OCI-LY7 (cell line): Measurements from ENCODE around the gene SCGN. TPM values are rescaled to one million over a fixed set of nuclear protein-coding genes. Genes with fewer than 3 reads are reported as not detected.

ENCODE experiments used
- BruUV-seq: library from RNA; stranded (reverse); fragments of 400-500 nt; replicated peaks from 2 replicates; lab custom pipeline; 2021; lab: Mats Ljungman, UMichigan
- CTCF ChIA-PET: fragments of 300-600 bp; sonication (Branson Sonifier 250); formaldehyde crosslinking; loops from one replicate; lab custom pipeline; 2022; ENCODE audit warnings: antibody characterized with exemption; ENCODE audit not compliant: unreplicated experiment; lab: Charles Lee
- POLR2A ChIA-PET: fragments of 300-600 bp; sonication (Branson Sonifier 250); formaldehyde crosslinking; loops from one replicate; lab custom pipeline; 2022; ENCODE audit warnings: antibody characterized with exemption; lab: Charles Lee
- DNase-seq: peaks from one replicate; pipeline ENCODE4 v3.0.0-alpha.2; 2015; ENCODE audit warnings: low spot score
- H2AFZ ChIP-seq: fragments of 200-600 bp; sonication (generic), shearing (Covaris generic); 2 replicates; pipeline ENCODE4 v1.6.1; 2014; ENCODE audit warnings: mild to moderate bottlenecking, antibody characterized with exemption, low read length, moderate library complexity
- H3K27ac ChIP-seq: fragments of 200-600 bp; sonication (generic); 2 replicates; pipeline ENCODE4 v1.5.1; 2014; ENCODE audit warnings: mixed run types, low read depth, mild to moderate bottlenecking, moderate library complexity, low read length, inconsistent platforms; ENCODE audit not compliant: poor library complexity, severe bottlenecking
- H3K36me3 ChIP-seq: fragments of 200-600 bp; sonication (generic); 2 replicates; pipeline ENCODE4 v1.6.1; 2014; ENCODE audit warnings: mild to moderate bottlenecking, antibody characterized with exemption, low read length, moderate library complexity, mixed read lengths; ENCODE audit not compliant: insufficient read depth
- H3K4me1 ChIP-seq: fragments of 200-600 bp; sonication (generic); 2 replicates; pipeline ENCODE4 v1.5.1; 2014; ENCODE audit warnings: mild to moderate bottlenecking, low read length; ENCODE audit not compliant: insufficient read depth, poor library complexity, severe bottlenecking
- H3K4me2 ChIP-seq: fragments of 200-600 bp; sonication (generic); 2 replicates; pipeline ENCODE4 v1.6.1; 2014; ENCODE audit warnings: mild to moderate bottlenecking, low read length
- H3K4me3 ChIP-seq: fragments of 200-600 bp; sonication (generic); 2 replicates; pipeline ENCODE4 v1.5.1; 2014; ENCODE audit warnings: mild to moderate bottlenecking, low read depth, low read length; ENCODE audit not compliant: poor library complexity, severe bottlenecking
- H3K79me2 ChIP-seq: fragments of 200-600 bp; sonication (generic); 2 replicates; pipeline ENCODE4 v1.6.1; 2016; ENCODE audit warnings: low read depth, mild to moderate bottlenecking, low read length, moderate library complexity, mixed read lengths; ENCODE audit not compliant: insufficient read depth
- H3K9me2 ChIP-seq: fragments of 200-600 bp; sonication (generic); 2 replicates; pipeline ENCODE4 v1.6.1; 2016; ENCODE audit warnings: mild to moderate bottlenecking, low read length, mixed read lengths; ENCODE audit not compliant: insufficient read depth
- H3K9me3 ChIP-seq: fragments of 200-600 bp; sonication (generic); 2 replicates; pipeline ENCODE4 v1.6.1; 2014; ENCODE audit warnings: mild to moderate bottlenecking, mixed run types, low read length, mixed read lengths
- H4K20me1 ChIP-seq: fragments of 200-600 bp; sonication (generic); 2 replicates; pipeline ENCODE4 v1.6.1; 2014; ENCODE audit warnings: mild to moderate bottlenecking, antibody characterized with exemption, low read length, moderate library complexity, mixed read lengths; ENCODE audit not compliant: insufficient read depth
- CTCF ChIP-seq: fragments of 200-600 bp; sonication (generic); conservative IDR thresholded peaks from 2 replicates; pipeline ENCODE4 v1.5.1; 2014; ENCODE audit warnings: mild to moderate bottlenecking, antibody characterized with exemption, low read length, moderate library complexity, mixed read lengths
- EZH2phosphoT487 ChIP-seq: fragments of 200-600 bp; sonication (generic); IDR thresholded peaks from 2 replicates; pipeline ENCODE4 v1.6.1; 2018; ENCODE audit warnings: low read depth, borderline replicate concordance, mild to moderate bottlenecking, mixed run types, antibody characterized with exemption, low read length, moderate library complexity, mixed read lengths
- intact Hi-C: fragments of 100-400 bp; cut with micrococcal nuclease; formaldehyde crosslinking; loops from one replicate; pipeline ENCODE4 v1.10.0; 2022; ENCODE audit not compliant: unreplicated experiment
- total RNA-seq, 2 experiments: library from RNA; depleted of rRNA in 1 of 2; stranded (reverse); fragments of >200 nt in 1 of 2; shearing (Covaris generic) in 1 of 2; gene quantifications; 2 replicates each; pipeline ENCODE4 v1.2.3, GENCODE V29; 2014 to 2022

The SCGN gene
- total RNA-seq, 2 experiments from 2014 or later: not detected

GRCh38 chr6:25670208-25670607 lies 18.2 kb downstream of the SCGN start:
- Histone ChIP-seq H3K4me1 (no peaks in the 10 kb centered on the region), H3K9me2 (no peaks in the 10 kb centered on the region), H3K27ac (no peak overlapping the region), H3K4me2 (no peak overlapping the region), H3K36me3 (no peaks in the 10 kb centered on the region), H4K20me1 (no peaks in the 10 kb centered on the region), H3K9me3 (no peaks in the 10 kb centered on the region), H3K4me3 (no peak overlapping the region), H3K79me2 (no peaks in the 10 kb centered on the region), H2AFZ (no peak overlapping the region)
- no peak for TF ChIP-seq EZH2phosphoT487
- no peak for TF ChIP-seq CTCF
- no TSS peak for BruUV-seq
- no peak for DNase-seq
- CTCF ChIA-PET: interaction anchor here (0.6 kb wide), 1 partner anchor 84 kb away, joined by 4 read pairs; the partner anchor contains the start of gene SLC17A4
- intact Hi-C loops: no loop called here
- POLR2A ChIA-PET: interaction anchor here (0.7 to 1.8 kb wide), 2 partner anchors 17 to 500 kb away, joined by 4 read pairs; no protein-coding TSS in a partner anchor

- DNase-seq: no peak
- Histone ChIP-seq H3K36me3 (no peaks in the 10 kb centered on the region), H3K4me3 (no peak overlapping the region), H2AFZ (no peak overlapping the region), H3K79me2 (no peaks in the 10 kb centered on the region), H3K27ac (no peak overlapping the region), H3K9me2 (no peaks in the 10 kb centered on the region), H4K20me1 (no peaks in the 10 kb centered on the region), H3K4me2 (no peak overlapping the region), H3K4me1 (no peaks in the 10 kb centered on the region), H3K9me3 (no peaks in the 10 kb centered on the region)
- CTCF ChIA-PET: interaction anchor here (0.6 kb wide), 1 partner anchor 83 kb away, joined by 4 read pairs; the partner anchor contains the start of gene SLC17A4
- BruUV-seq: no TSS peak
- TF ChIP-seq CTCF (no peak), EZH2phosphoT487 (no peak)
- POLR2A ChIA-PET: interaction anchor here (0.7 to 1.8 kb wide), 3 partner anchors 13 to 501 kb away, joined by 3 to 4 read pairs (median 4); no protein-coding TSS in a partner anchor
- intact Hi-C loops: no loop called here
Observed at GRCh38 chr6:25670793-25671513, 18.9 kb downstream of the SCGN start.

GRCh38 chr6:25671652-25672051 lies 19.6 kb downstream of the SCGN start:
- H3K4me1 ChIP-seq: no peaks in the 10 kb centered on the region
- no peaks in the 10 kb centered on the region for H3K79me2 ChIP-seq
- H3K36me3 ChIP-seq: no peaks in the 10 kb centered on the region
- H3K27ac ChIP-seq: no peak overlapping the region
- POLR2A ChIA-PET: interaction anchor here (0.9 to 1.8 kb wide), 2 partner anchors 14 to 18 kb away, joined by 3 to 4 read pairs; no protein-coding TSS in a partner anchor
- no TSS peak for BruUV-seq
- TF ChIP-seq EZH2phosphoT487: no peak
- TF ChIP-seq CTCF: no peak
- DNase-seq: no peak
- CTCF ChIA-PET: no interaction called here
- no peak overlapping the region for H2AFZ ChIP-seq
- H3K9me2 ChIP-seq: no peaks in the 10 kb centered on the region
- H4K20me1 ChIP-seq: no peaks in the 10 kb centered on the region
- H3K4me2 ChIP-seq: no peak overlapping the region
- H3K4me3 ChIP-seq: no peak overlapping the region
- intact Hi-C loops: no loop called here
- H3K9me3 ChIP-seq: no peaks in the 10 kb centered on the region
